Vagina (tissue), 2 donors: ENCODE data around the gene SUPT6H. TPM values are rescaled to one million over a fixed set of nuclear protein-coding genes. Genes with fewer than 3 reads are reported as not detected.

Source experiments
- DNase-seq, 2 donors: peaks; one replicate each; pipeline ENCODE4 v3.0.0-alpha.2; 2017; ENCODE audit errors: extremely low spot score in 2 of 2
- H3K27ac ChIP-seq: fragments of 200-600 bp; sonication (generic); one replicate; pipeline ENCODE4 v1.5.1; 2019
- H3K27me3 ChIP-seq: fragments of 200-600 bp; sonication (generic); one replicate; pipeline ENCODE4 v1.5.1; 2019
- H3K36me3 ChIP-seq, 2 donors: fragments of 200-600 bp; sonication (generic); one replicate each; pipeline ENCODE4 v1.5.1; 2017 to 2019
- H3K4me1 ChIP-seq: fragments of 200-600 bp; sonication (generic); one replicate; pipeline ENCODE4 v1.5.1; 2019
- H3K4me3 ChIP-seq, 2 donors: fragments of 200-600 bp; sonication (generic); 1 replicate in 1 of 2; 2 replicates in 1 of 2; pipeline ENCODE4 v1.5.1; 2016 to 2019
- H3K9me3 ChIP-seq: fragments of 200-600 bp; sonication (generic); one replicate; pipeline ENCODE4 v1.5.1; 2019
- POLR2A ChIP-seq, 2 donors: fragments of 450-650 bp; IDR thresholded peaks; one replicate each; pipeline ENCODE4 v1.6.1; 2017; ENCODE audit warnings: antibody characterized with exemption in 2 of 2, mild to moderate bottlenecking in 2 of 2, moderate library complexity in 2 of 2
- POLR2AphosphoS5 ChIP-seq, 2 donors: sonication (generic); formaldehyde crosslinking; IDR thresholded peaks; one replicate each; pipeline ENCODE4 v1.9.0; 2017; ENCODE audit warnings: antibody characterized with exemption in 2 of 2, mild to moderate bottlenecking in 2 of 2, low read depth in 1 of 2; ENCODE audit not compliant: insufficient read depth in 1 of 2
- intact Hi-C: fragments of 100-400 bp; cut with DNase I; formaldehyde crosslinking; loops from one replicate; pipeline ENCODE4 v1.15.1; 2023
- total RNA-seq: library from RNA; depleted of rRNA; stranded (reverse); fragments of >200 nt; gene quantifications from one replicate; pipeline ENCODE4 v1.2.3, GENCODE V29; 2016
- TF ChIP-seq, protein P1 (sequence below), 3 experiments: fragments of 450-650 bp in 2 of 3; fragments of 200-600 bp in 1 of 3; sonication (generic) in 1 of 3; IDR thresholded peaks; one replicate each; pipeline ENCODE4 v1.5.1; 2017 to 2019; ENCODE audit warnings: antibody characterized with exemption in 3 of 3, mild to moderate bottlenecking in 2 of 3, moderate library complexity in 2 of 3

The SUPT6H gene
- total RNA-seq, 1 donor from 2014 or later: 89.6 TPM

DNA sequence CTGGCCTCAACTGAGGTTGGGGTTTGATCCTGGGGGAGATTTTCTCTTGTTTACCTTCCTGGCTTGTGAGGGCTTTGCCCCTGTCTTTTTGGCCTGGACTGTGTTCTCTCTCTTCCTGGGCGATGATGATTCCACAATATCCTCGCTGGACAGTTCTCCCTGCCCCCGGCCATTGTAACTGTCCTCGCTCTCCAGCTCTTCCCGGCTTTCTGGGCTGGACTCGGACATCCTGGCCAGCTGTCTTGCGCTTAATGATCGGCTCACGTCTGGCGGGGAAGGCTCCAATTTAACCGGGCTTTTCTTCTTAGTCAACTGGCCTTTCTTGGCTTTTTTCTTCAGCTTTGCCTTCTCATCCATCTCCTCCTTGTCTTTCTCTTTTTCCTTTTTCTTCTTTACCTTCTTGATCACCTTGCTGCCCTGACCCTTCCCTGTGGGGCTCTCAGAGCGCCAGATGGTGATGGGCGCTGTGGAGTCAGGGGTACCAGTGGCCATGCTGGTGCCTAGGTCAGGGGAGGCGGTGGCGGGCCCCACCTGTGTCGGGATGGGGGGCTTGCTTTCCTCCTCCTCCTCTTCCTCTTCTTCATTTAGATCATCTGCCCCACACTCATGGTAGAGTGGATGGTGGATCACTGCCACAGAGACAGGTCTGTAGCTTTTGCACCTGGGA lies 41.7 kb downstream of the SUPT6H start:
- intact Hi-C loops: no loop called here
- peaks cover 6 to 60% of the 10 kb centered on the region in 2 donors for H3K36me3 ChIP-seq
- no peak overlapping the region for H3K27ac ChIP-seq
- no peak for DNase-seq
- H3K9me3 ChIP-seq: no peaks in the 10 kb centered on the region
- H3K4me1 ChIP-seq: no peaks in the 10 kb centered on the region
- H3K27me3 ChIP-seq: no peaks in the 10 kb centered on the region
- no peak overlapping the region for H3K4me3 ChIP-seq
- TF ChIP-seq POLR2A (IDR thresholded peaks at IDR 0.05): no peak
- TF ChIP-seq, protein P1, sequence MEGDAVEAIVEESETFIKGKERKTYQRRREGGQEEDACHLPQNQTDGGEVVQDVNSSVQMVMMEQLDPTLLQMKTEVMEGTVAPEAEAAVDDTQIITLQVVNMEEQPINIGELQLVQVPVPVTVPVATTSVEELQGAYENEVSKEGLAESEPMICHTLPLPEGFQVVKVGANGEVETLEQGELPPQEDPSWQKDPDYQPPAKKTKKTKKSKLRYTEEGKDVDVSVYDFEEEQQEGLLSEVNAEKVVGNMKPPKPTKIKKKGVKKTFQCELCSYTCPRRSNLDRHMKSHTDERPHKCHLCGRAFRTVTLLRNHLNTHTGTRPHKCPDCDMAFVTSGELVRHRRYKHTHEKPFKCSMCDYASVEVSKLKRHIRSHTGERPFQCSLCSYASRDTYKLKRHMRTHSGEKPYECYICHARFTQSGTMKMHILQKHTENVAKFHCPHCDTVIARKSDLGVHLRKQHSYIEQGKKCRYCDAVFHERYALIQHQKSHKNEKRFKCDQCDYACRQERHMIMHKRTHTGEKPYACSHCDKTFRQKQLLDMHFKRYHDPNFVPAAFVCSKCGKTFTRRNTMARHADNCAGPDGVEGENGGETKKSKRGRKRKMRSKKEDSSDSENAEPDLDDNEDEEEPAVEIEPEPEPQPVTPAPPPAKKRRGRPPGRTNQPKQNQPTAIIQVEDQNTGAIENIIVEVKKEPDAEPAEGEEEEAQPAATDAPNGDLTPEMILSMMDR (IDR thresholded peaks at IDR 0.05): no peak
- no peak for TF ChIP-seq POLR2AphosphoS5 (IDR thresholded peaks at IDR 0.05; ENCODE audit: insufficient read depth in 1 of 2, low read depth in 1 of 2)

DNA sequence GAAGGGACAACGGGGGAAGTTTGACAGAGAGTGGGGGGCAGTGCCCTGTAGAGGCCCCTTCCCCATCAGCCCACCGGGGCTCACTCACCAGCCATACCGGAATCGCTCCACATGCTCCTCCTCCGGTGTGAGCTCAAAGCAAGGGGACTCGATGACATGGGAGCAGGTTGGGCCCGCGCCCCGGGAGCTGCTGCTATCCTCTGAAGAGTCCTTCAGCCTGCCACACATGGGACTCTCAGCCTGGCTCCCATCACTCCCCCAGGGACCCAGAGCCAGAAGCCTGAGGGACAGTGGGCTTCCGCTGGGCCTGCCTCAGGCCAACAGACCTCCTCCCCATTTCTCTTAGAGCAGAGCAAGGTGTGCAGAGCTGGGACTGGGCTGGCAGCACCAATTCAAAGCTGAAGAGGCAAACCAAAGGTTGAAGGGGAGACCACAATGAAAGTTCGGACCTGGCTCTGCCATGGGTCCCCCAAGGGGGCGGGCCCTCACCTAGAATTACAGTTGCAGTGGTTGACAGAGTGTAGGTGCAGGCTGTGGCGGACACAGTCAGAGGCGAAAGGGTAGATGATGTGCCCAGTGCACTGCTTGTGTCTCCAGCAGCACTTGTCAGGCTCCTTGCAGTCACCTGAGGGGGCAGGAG lies 42.3 kb downstream of the SUPT6H start:
- intact Hi-C loops: no loop called here
- TF ChIP-seq POLR2AphosphoS5 (IDR thresholded peaks at IDR 0.05; ENCODE audit: insufficient read depth in 1 of 2, low read depth in 1 of 2) (no peak), POLR2A (IDR thresholded peaks at IDR 0.05) (no peak)
- TF ChIP-seq, protein P1 (IDR thresholded peaks at IDR 0.05): no peak
- Histone ChIP-seq H3K27ac (no peak overlapping the region), H3K9me3 (no peaks in the 10 kb centered on the region), H3K27me3 (no peaks in the 10 kb centered on the region), H3K4me1 (no peaks in the 10 kb centered on the region), H3K36me3 (peaks cover 6 to 53% of the 10 kb centered on the region in 2 donors), H3K4me3 (no peak overlapping the region)
- DNase-seq: no peak

DNA sequence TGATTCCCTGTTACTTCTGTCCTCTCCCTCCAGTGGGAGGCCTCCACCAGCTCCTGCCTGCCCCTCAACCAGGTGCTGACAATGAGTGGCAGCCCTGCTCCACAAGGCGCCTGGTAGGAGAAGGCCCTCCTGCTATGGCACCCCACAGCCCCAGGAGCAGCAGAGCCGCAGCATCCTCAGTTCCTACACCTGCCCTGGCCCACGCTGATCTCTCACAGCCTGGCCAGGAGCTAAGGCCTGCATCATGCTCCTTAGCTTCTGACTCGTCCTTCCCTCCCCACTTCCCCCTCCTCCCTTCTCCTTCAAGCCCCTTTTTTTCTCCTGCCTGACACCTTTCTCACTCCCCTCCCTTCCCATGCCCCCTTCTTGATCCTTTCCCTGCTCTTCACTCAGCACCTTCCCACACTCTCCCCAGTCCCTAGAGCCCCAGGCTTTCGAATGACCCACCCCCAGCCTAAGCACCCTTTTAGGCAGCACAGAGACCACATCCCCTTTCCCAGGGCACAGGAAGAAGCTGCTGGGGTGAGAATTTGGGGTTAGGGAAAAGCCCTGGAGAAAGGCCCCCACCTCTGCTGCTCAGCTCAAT lies 43.2 kb downstream of the SUPT6H start:
- H3K4me3 ChIP-seq: no peak overlapping the region
- DNase-seq: no peak
- H3K27ac ChIP-seq: no peak overlapping the region
- H3K27me3 ChIP-seq: no peaks in the 10 kb centered on the region
- H3K4me1 ChIP-seq: peaks cover 8% of the 10 kb centered on the region
- peaks cover 2 to 45% of the 10 kb centered on the region in 2 donors for H3K36me3 ChIP-seq
- no peaks in the 10 kb centered on the region for H3K9me3 ChIP-seq
- intact Hi-C loops: no loop called here
- TF ChIP-seq, protein P1 (IDR thresholded peaks at IDR 0.05): no peak
- no peak for TF ChIP-seq POLR2A (IDR thresholded peaks at IDR 0.05)
- no peak for TF ChIP-seq POLR2AphosphoS5 (IDR thresholded peaks at IDR 0.05; ENCODE audit: insufficient read depth in 1 of 2, low read depth in 1 of 2)

DNA sequence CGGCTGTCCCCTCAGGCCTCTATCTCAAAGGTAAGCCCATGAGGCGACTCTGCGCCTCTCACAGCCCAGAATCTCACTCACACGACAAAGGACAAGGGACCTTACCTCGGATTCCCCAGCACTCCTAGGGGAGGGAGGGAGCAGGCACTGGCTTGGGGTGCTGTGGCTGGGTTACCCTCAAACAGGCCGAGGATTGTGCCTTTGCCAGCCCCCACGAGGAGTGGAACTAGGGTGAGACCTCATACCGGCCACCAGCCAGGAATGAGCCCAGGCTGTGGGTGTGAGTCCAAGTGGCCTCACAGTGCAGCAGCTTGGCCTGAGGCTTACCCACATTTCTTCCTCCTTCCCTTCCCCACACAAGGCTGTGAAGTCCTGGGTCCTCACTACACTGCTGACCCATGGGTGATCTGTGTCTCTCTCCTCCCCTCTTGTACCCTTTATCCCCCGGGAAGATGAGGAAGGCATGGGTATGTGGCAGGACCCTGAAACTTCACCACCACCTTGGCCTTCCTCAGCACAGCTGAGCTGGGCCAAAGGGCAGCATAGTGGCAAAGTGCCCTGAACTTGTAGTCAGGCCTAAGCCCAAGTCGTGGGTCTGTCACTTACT lies 43.8 kb downstream of the SUPT6H start:
- peaks cover 0 to 38% of the 10 kb centered on the region in 2 donors for H3K36me3 ChIP-seq
- DNase-seq: no peak

More for the DNA sequence above, 43.8 kb downstream of the SUPT6H start:
- Histone ChIP-seq H3K27me3 (no peaks in the 10 kb centered on the region), H3K27ac (no peak overlapping the region), H3K9me3 (no peaks in the 10 kb centered on the region), H3K4me3 (no peak overlapping the region), H3K4me1 (peaks cover 12% of the 10 kb centered on the region)
- no peak for TF ChIP-seq POLR2A (IDR thresholded peaks at IDR 0.05)
- TF ChIP-seq POLR2AphosphoS5 (IDR thresholded peaks at IDR 0.05; ENCODE audit: insufficient read depth in 1 of 2, low read depth in 1 of 2): no peak
- TF ChIP-seq, protein P1 (IDR thresholded peaks at IDR 0.05): no peak
- intact Hi-C loops: no loop called here
